Effector memory CD4-positive, alpha-beta T cell (primary cell): ENCODE data around the gene HDAC3.

ENCODE experiments used
- DNase-seq, 3 donors: peaks; one replicate each; pipeline ENCODE4 v3.0.0-alpha.2; 2020
- H3K27ac ChIP-seq: 2 replicates; pipeline ENCODE4 v1.7.0; 2013; ENCODE audit warnings: mild to moderate bottlenecking, low read length, moderate library complexity; ENCODE audit not compliant: insufficient read depth, poor library complexity, severe bottlenecking
- H3K27me3 ChIP-seq: replicated peaks from 2 replicates; pipeline ENCODE4 v1.7.0; 2013; ENCODE audit warnings: mild to moderate bottlenecking, low read length; ENCODE audit not compliant: insufficient read depth, control insufficient read depth, poor library complexity, severe bottlenecking
- H3K36me3 ChIP-seq: 2 replicates; pipeline ENCODE4 v1.7.0; 2013; ENCODE audit warnings: mild to moderate bottlenecking, low read length, moderate library complexity; ENCODE audit not compliant: control insufficient read depth, insufficient read depth
- H3K4me1 ChIP-seq: 2 replicates; pipeline ENCODE4 v1.7.0; 2013; ENCODE audit warnings: low read length, mild to moderate bottlenecking; ENCODE audit not compliant: control insufficient read depth, insufficient read depth, poor library complexity, severe bottlenecking
- H3K4me3 ChIP-seq: 2 replicates; pipeline ENCODE4 v1.7.0; 2013; ENCODE audit warnings: low read length, low read depth, mild to moderate bottlenecking; ENCODE audit not compliant: insufficient read depth, poor library complexity, severe bottlenecking
- H3K9me3 ChIP-seq: 2 replicates; pipeline ENCODE4 v1.7.0; 2013; ENCODE audit warnings: mild to moderate bottlenecking, low read length, moderate library complexity; ENCODE audit not compliant: control insufficient read depth
- total RNA-seq, 3 donors: gene quantifications; one replicate each; lab custom pipeline; 2026; lab: John Stamatoyannopoulos, UW

The HDAC3 gene
- total RNA-seq = 35.1 to 50.9 (median 42.0) reads per million in 3 donors

GRCh38 chr5:141636413-141637122 lies at the start of gene HDAC3, which contains the start of gene RELL2:
Gene HDAC3, minus strand, starts transcription at chr5:141636849. Its CDS starts 59 bp downstream, at chr5:141636790.
Gene RELL2, plus strand, starts transcription at chr5:141636997. Its CDS starts 1,229 bp downstream, at chr5:141638226.
- Histone ChIP-seq H3K4me3 (peak within 1 kb of the TSS; percentile 98), H3K27me3 (no peaks in the 10 kb centered on the region), H3K9me3 (no peaks in the 10 kb centered on the region), H3K36me3 (peaks cover 17% of the 10 kb centered on the region), H3K27ac (peak within 1 kb of the TSS; percentile 78), H3K4me1 (peaks cover 28% of the 10 kb centered on the region)
- peak; percentile 85 to 87 (median 86) for DNase-seq

GRCh38 chr5:141685591-141685990 lies 48.9 kb upstream of the HDAC3 start:
- DNase-seq = no peak
- peaks cover 25% of the 10 kb centered on the region for H3K4me1 ChIP-seq
- no peak overlapping the region for H3K4me3 ChIP-seq
- no peaks in the 10 kb centered on the region for H3K36me3 ChIP-seq
- H3K9me3 ChIP-seq = no peaks in the 10 kb centered on the region
- no peak overlapping the region for H3K27ac ChIP-seq
- no peaks in the 10 kb centered on the region for H3K27me3 ChIP-seq

GRCh38 chr5:141683596-141684141 lies 47.0 kb upstream of the HDAC3 start:
- Histone ChIP-seq H3K4me1 (peaks cover 25% of the 10 kb centered on the region), H3K9me3 (no peaks in the 10 kb centered on the region), H3K4me3 (no peak overlapping the region), H3K36me3 (no peaks in the 10 kb centered on the region), H3K27me3 (no peaks in the 10 kb centered on the region), H3K27ac (no peak overlapping the region)
- DNase-seq = no peak

GRCh38 chr5:141681695-141682641 lies 45.3 kb upstream of the HDAC3 start, which contains the start of gene ARAP3:
Gene ARAP3, minus strand, starts transcription at chr5:141682230. Its CDS starts 1,744 bp downstream, at chr5:141680486.
- Histone ChIP-seq H3K4me3 (peak within 1 kb of the TSS; percentile 53), H3K27ac (peak within 1 kb of the TSS; percentile 24), H3K9me3 (no peaks in the 10 kb centered on the region), H3K4me1 (peaks cover 25% of the 10 kb centered on the region), H3K36me3 (no peaks in the 10 kb centered on the region), H3K27me3 (no peaks in the 10 kb centered on the region)
- peak; percentile 19 to 32 (median 19) for DNase-seq

GRCh38 chr5:141681295-141681694 lies 44.6 kb upstream of the HDAC3 start:
- H3K9me3 ChIP-seq = no peaks in the 10 kb centered on the region
- no peak overlapping the region for H3K27ac ChIP-seq
- H3K4me1 ChIP-seq = peaks cover 25% of the 10 kb centered on the region
- no peaks in the 10 kb centered on the region for H3K36me3 ChIP-seq
- peak overlapping the region; percentile 53 for H3K4me3 ChIP-seq
- no peak for DNase-seq
- no peaks in the 10 kb centered on the region for H3K27me3 ChIP-seq

- Histone ChIP-seq H3K27ac (no peak overlapping the region), H3K4me1 (peaks cover 25% of the 10 kb centered on the region), H3K9me3 (no peaks in the 10 kb centered on the region), H3K36me3 (no peaks in the 10 kb centered on the region), H3K4me3 (no peak overlapping the region), H3K27me3 (no peaks in the 10 kb centered on the region)
- no peak for DNase-seq
Measured at GRCh38 chr5:141680751-141681201, 44.1 kb upstream of the HDAC3 start.

GRCh38 chr5:141680178-141680577 lies 43.5 kb upstream of the HDAC3 start:
- H3K27ac ChIP-seq = no peak overlapping the region

GRCh38 chr5:141677415-141677814 lies 40.8 kb upstream of the HDAC3 start:
- no peak for DNase-seq
- H3K27ac ChIP-seq = no peak overlapping the region
- H3K4me1 ChIP-seq = peaks cover 10% of the 10 kb centered on the region
- no peaks in the 10 kb centered on the region for H3K9me3 ChIP-seq
- no peaks in the 10 kb centered on the region for H3K27me3 ChIP-seq
- no peak overlapping the region for H3K4me3 ChIP-seq
- no peaks in the 10 kb centered on the region for H3K36me3 ChIP-seq

More at GRCh38 chr5:141680178-141680577, 43.5 kb upstream of the HDAC3 start:
- H3K27me3 ChIP-seq = no peaks in the 10 kb centered on the region
- H3K4me3 ChIP-seq = no peak overlapping the region
- H3K4me1 ChIP-seq = peaks cover 25% of the 10 kb centered on the region
- no peaks in the 10 kb centered on the region for H3K36me3 ChIP-seq
- DNase-seq = no peak
- no peaks in the 10 kb centered on the region for H3K9me3 ChIP-seq

- no peak overlapping the region for H3K27ac ChIP-seq
- no peaks in the 10 kb centered on the region for H3K4me1 ChIP-seq
- H3K36me3 ChIP-seq = no peaks in the 10 kb centered on the region
- H3K4me3 ChIP-seq = no peak overlapping the region
- no peaks in the 10 kb centered on the region for H3K9me3 ChIP-seq
- H3K27me3 ChIP-seq = no peaks in the 10 kb centered on the region
- no peak for DNase-seq
Measured at GRCh38 chr5:141675672-141676071, 39.0 kb upstream of the HDAC3 start.
